ENCODE data around the gene MYZAP.
A peak's percentile ranks its signal among the peaks of the same experiment; 100 is the strongest.

Gene MYZAP

GRCh38 chr15:57554063-57554811, 37.5 kb upstream of the MYZAP start:
- H3K4me3 Mint-ChIP-seq: no peak overlapping the region
- no peak for DNase-seq
- no peaks in the 10 kb centered on the region for H3K9me3 Mint-ChIP-seq
- peaks cover 3% of the 10 kb centered on the region for H3K36me3 Mint-ChIP-seq (ENCODE audit: insufficient read depth)
- ATAC-seq (replicated peaks): no peak
- H3K4me1 Mint-ChIP-seq (ENCODE audit: low read depth in 2 of 2): no peaks in the 10 kb centered on the region
- no peak overlapping the region for H3K27ac Mint-ChIP-seq
- H3K27me3 Mint-ChIP-seq: peaks cover 39 to 71% of the 10 kb centered on the region in 2 donors

GRCh38 chr15:57554812-57555179, 36.9 kb upstream of the MYZAP start:
- no peak overlapping the region for H3K27ac Mint-ChIP-seq

GRCh38 chr15:57555270-57555669, 36.4 kb upstream of the MYZAP start:
- Mint-ChIP-seq H3K4me3 (no peak overlapping the region), H3K27me3 (peaks cover 42 to 82% of the 10 kb centered on the region in 2 donors), H3K9me3 (no peaks in the 10 kb centered on the region), H3K4me1 (ENCODE audit: low read depth in 2 of 2) (no peaks in the 10 kb centered on the region), H3K36me3 (ENCODE audit: insufficient read depth) (peaks cover 3% of the 10 kb centered on the region), H3K27ac (no peak overlapping the region)
- DNase-seq: no peak
- no peak for ATAC-seq (replicated peaks)

More at GRCh38 chr15:57554812-57555179, 36.9 kb upstream of the MYZAP start:
- DNase-seq: no peak
- Mint-ChIP-seq H3K9me3 (no peaks in the 10 kb centered on the region), H3K36me3 (ENCODE audit: insufficient read depth) (peaks cover 3% of the 10 kb centered on the region), H3K4me1 (ENCODE audit: low read depth in 2 of 2) (no peaks in the 10 kb centered on the region), H3K4me3 (no peak overlapping the region), H3K27me3 (peaks cover 42 to 77% of the 10 kb centered on the region in 2 donors)
- no peak for ATAC-seq (replicated peaks)

- Mint-ChIP-seq H3K36me3 (ENCODE audit: insufficient read depth) (peaks cover 3% of the 10 kb centered on the region), H3K9me3 (no peaks in the 10 kb centered on the region), H3K4me1 (ENCODE audit: low read depth in 2 of 2) (peaks cover 0 to under 1% of the 10 kb centered on the region in 2 donors), H3K27ac (no peak overlapping the region), H3K27me3 (peaks cover 35 to 84% of the 10 kb centered on the region in 2 donors), H3K4me3 (no peak overlapping the region)
- DNase-seq (no peak), ATAC-seq (replicated peaks) (no peak)
Measured at GRCh38 chr15:57556040-57556439, 35.7 kb upstream of the MYZAP start.

GRCh38 chr15:57557267-57557666, 34.4 kb upstream of the MYZAP start:
- Mint-ChIP-seq H3K4me1 (ENCODE audit: low read depth in 2 of 2) (peaks cover 0 to 3% of the 10 kb centered on the region in 2 donors), H3K27me3 (peaks cover 28 to 84% of the 10 kb centered on the region in 2 donors), H3K9me3 (no peaks in the 10 kb centered on the region), H3K4me3 (no peak overlapping the region), H3K27ac (no peak overlapping the region), H3K36me3 (ENCODE audit: insufficient read depth) (peaks cover 3% of the 10 kb centered on the region)
- DNase-seq: no peak
- ATAC-seq (replicated peaks): no peak

GRCh38 chr15:57557810-57558209, 33.9 kb upstream of the MYZAP start:
- H3K9me3 Mint-ChIP-seq: no peaks in the 10 kb centered on the region
- peaks cover 0 to 3% of the 10 kb centered on the region in 2 donors for H3K4me1 Mint-ChIP-seq (ENCODE audit: low read depth in 2 of 2)
- peaks cover 31 to 86% of the 10 kb centered on the region in 2 donors for H3K27me3 Mint-ChIP-seq
- ATAC-seq (replicated peaks) (no peak), DNase-seq (no peak)
- peaks cover 3% of the 10 kb centered on the region for H3K36me3 Mint-ChIP-seq (ENCODE audit: insufficient read depth)
- H3K27ac Mint-ChIP-seq: no peak overlapping the region
- no peak overlapping the region for H3K4me3 Mint-ChIP-seq

GRCh38 chr15:57559875-57560274, 31.8 kb upstream of the MYZAP start:
- H3K4me3 Mint-ChIP-seq: no peak overlapping the region
- peak; percentile 51 for ATAC-seq (replicated peaks)
- H3K9me3 Mint-ChIP-seq: no peaks in the 10 kb centered on the region
- peak; percentile 32 to 53 (median 46) for DNase-seq
- H3K27me3 Mint-ChIP-seq: peaks cover 22 to 76% of the 10 kb centered on the region in 2 donors
- H3K4me1 Mint-ChIP-seq (ENCODE audit: low read depth in 2 of 2): peaks cover 0 to 5% of the 10 kb centered on the region in 2 donors
- H3K36me3 Mint-ChIP-seq (ENCODE audit: insufficient read depth): peaks cover 3% of the 10 kb centered on the region
- no peak overlapping the region for H3K27ac Mint-ChIP-seq

- H3K4me1 Mint-ChIP-seq (ENCODE audit: low read depth in 2 of 2): peaks cover 4 to 12% of the 10 kb centered on the region in 2 donors
- peaks cover 3% of the 10 kb centered on the region for H3K36me3 Mint-ChIP-seq (ENCODE audit: insufficient read depth)
- DNase-seq: peak; percentile 55 to 62 (median 57)
- H3K27ac Mint-ChIP-seq: no peak overlapping the region
- peaks cover 25 to 72% of the 10 kb centered on the region in 2 donors for H3K27me3 Mint-ChIP-seq
- H3K9me3 Mint-ChIP-seq: no peaks in the 10 kb centered on the region
- ATAC-seq (replicated peaks): peak; percentile 79
- peak overlapping the region in 1 of 2 donors; percentile 33 for H3K4me3 Mint-ChIP-seq
Measured at GRCh38 chr15:57561041-57561711, 30.5 kb upstream of the MYZAP start.

- DNase-seq: no peak
- H3K27ac Mint-ChIP-seq: no peak overlapping the region
- H3K27me3 Mint-ChIP-seq: peaks cover 22 to 72% of the 10 kb centered on the region in 2 donors
- peaks cover 4 to 13% of the 10 kb centered on the region in 2 donors for H3K4me1 Mint-ChIP-seq (ENCODE audit: low read depth in 2 of 2)
- H3K9me3 Mint-ChIP-seq: no peaks in the 10 kb centered on the region
- no peak overlapping the region for H3K4me3 Mint-ChIP-seq
- ATAC-seq (replicated peaks): no peak
- no peaks in the 10 kb centered on the region for H3K36me3 Mint-ChIP-seq (ENCODE audit: insufficient read depth)
Measured at GRCh38 chr15:57562196-57562769, 29.4 kb upstream of the MYZAP start.

GRCh38 chr15:57563416-57563815, 28.3 kb upstream of the MYZAP start:
- no peak for ATAC-seq (replicated peaks)
- Mint-ChIP-seq H3K27me3 (peaks cover 26 to 74% of the 10 kb centered on the region in 2 donors), H3K36me3 (ENCODE audit: insufficient read depth) (no peaks in the 10 kb centered on the region), H3K27ac (no peak overlapping the region), H3K4me3 (no peak overlapping the region), H3K4me1 (ENCODE audit: low read depth in 2 of 2) (peaks cover 4 to 13% of the 10 kb centered on the region in 2 donors), H3K9me3 (no peaks in the 10 kb centered on the region)
- DNase-seq: no peak

- peak; percentile 82 for ATAC-seq (replicated peaks)
- Mint-ChIP-seq H3K9me3 (no peaks in the 10 kb centered on the region), H3K4me3 (peak overlapping the region in 1 of 2 donors; percentile 40), H3K4me1 (ENCODE audit: low read depth in 2 of 2) (peaks cover 4 to 13% of the 10 kb centered on the region in 2 donors), H3K27me3 (peaks cover 37 to 76% of the 10 kb centered on the region in 2 donors), H3K27ac (peak overlapping the region in 1 of 2 donors; percentile 64), H3K36me3 (ENCODE audit: insufficient read depth) (no peaks in the 10 kb centered on the region)
- peak in 2 of 3 experiments; percentile 9 to 11 for DNase-seq
Measured at GRCh38 chr15:57565311-57565710, 26.4 kb upstream of the MYZAP start.

- Mint-ChIP-seq H3K36me3 (ENCODE audit: insufficient read depth) (no peaks in the 10 kb centered on the region), H3K27ac (no peak overlapping the region), H3K9me3 (no peaks in the 10 kb centered on the region), H3K4me1 (ENCODE audit: low read depth in 2 of 2) (peaks cover 4 to 10% of the 10 kb centered on the region in 2 donors), H3K4me3 (no peak overlapping the region), H3K27me3 (peaks cover 51 to 77% of the 10 kb centered on the region in 2 donors)
- ATAC-seq (replicated peaks) (no peak), DNase-seq (no peak)
Measured at GRCh38 chr15:57566834-57567233, 24.9 kb upstream of the MYZAP start.

GRCh38 chr15:57567891-57568290, 23.8 kb upstream of the MYZAP start:
- Mint-ChIP-seq H3K27ac (no peak overlapping the region), H3K4me3 (no peak overlapping the region), H3K9me3 (no peaks in the 10 kb centered on the region), H3K4me1 (ENCODE audit: low read depth in 2 of 2) (peaks cover 4 to 10% of the 10 kb centered on the region in 2 donors), H3K36me3 (ENCODE audit: insufficient read depth) (no peaks in the 10 kb centered on the region), H3K27me3 (peaks cover 44 to 72% of the 10 kb centered on the region in 2 donors)
- DNase-seq (no peak), ATAC-seq (replicated peaks) (no peak)

Measured in effector memory CD8-positive, alpha-beta T cell (primary cell).